ENCODE data around the gene PABPC4L.
"Not testable (repeated sequence)": the region's sequence is repeated elsewhere in the genome, so short reads cannot be mapped to it uniquely, and the experiment has no call there.

The PABPC4L gene

DNA sequence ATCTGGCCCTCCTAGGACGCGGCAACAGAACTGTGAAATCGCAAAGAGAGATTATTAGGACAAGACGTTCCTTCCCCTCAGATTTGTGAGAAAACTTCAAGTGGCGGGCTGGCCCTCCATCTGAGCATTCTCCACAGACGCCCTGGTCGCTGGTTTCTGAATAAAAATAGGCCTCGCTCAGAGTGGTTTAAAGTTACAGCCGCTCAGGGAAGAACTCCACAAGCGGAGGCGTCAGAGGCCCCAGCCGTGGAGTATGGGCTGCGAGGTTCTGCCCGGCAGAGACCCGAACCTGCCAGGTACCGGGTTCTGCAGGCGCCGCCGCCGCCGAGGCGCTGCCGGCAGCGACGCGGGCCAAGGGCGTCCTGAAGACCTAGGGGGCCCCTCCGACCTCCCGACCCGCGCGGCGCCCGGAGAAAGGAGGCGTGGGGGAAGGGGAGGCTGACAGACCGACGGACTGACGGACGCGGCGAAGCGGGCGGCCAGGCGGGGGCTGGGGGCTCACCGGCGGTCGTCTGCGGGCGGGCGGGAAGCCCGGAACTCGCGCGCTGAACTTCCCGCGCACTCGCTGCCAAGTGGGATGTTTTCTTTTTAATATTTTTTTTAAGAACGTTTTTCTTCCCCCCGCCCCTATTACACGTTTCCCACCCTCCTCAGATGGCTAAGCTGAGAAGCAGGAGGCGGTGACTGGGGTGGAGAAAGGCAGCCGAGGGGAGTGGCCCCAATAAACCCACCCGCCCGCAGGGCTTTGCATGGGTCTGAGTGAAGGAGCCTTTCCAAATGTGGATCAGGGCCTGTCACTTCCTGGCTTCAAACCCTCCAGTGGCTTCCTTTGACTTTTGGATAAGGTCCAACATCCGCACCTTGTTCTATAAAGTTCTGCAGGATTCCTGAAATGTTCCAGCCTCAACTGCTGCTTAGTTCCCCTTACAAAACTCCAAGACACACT, at the start of gene PABPC4L:
Gene PABPC4L, minus strand, starts transcription at position 574 of the 946 bp plus-strand sequence. CDS start 770 bp downstream, outside the sequence.
- DNase-seq (ENCODE audit: low spot score) = no peak

DNA sequence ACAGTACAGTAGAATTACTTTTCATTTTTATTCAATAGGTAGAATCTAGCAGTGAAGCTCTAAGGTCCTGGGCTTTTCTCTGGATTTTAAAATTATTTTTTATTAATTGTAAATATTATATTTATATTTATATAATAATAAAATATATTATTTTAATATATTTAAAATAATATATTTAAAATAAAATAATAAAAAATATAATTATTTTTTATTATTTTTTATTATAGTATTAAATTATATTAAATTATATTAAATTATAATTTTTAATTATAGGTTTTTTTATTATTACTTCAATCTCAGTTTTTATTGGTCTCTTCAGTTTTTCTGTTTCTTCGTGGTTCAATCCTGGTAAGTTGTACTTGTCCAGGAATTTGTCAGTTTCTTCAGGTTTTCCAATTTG, 49.7 kb upstream of the PABPC4L start:
- DNase-seq (ENCODE audit: low spot score) = no peak

DNA sequence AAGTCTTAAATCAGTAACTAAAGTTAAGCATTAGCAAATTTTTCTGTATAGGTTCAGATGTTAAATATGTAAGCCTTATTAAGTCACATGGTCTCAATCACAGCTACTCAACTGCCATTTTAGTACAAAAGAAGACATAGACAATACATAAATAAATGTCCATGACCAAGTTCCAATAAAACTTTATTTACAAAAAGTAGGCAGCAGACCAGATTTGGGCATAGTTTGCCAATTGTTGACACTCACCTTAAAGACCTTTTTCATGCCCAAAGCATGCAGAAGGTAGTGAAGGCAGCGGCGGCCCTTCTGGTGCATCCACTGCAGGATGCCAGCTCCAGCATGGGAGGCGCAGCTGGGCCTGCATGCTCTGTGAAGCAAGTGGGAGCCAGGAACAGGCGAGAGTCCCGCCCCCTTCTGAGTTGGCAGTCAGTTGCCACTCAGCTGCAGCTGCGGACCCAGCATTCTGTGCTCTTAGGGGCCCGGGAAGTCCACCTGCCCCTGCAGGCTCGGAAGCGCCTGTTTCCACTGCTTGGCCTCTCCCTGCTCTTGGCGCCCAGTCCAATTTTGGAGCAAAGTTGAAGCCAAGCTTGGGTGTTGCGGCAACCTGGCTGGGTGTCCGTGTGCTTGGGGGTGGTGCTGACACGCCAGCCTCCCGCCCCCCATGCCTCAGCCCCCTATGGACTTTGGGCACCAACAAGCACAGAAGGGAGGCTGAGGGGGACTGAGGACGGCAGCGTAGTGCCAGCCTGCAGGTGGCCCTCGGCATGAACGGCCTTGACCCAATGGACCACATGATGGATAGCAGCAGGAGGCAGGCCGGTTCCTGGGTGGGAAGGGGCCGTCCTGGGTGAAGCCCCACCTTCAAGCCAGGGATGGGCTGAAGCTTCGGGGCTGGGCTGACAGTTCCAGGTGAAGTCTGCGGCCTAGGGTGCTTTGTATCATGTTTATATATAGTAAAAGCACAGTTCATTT, 42.4 kb upstream of the PABPC4L start:
- DNase-seq (ENCODE audit: low spot score) = no peak

DNA sequence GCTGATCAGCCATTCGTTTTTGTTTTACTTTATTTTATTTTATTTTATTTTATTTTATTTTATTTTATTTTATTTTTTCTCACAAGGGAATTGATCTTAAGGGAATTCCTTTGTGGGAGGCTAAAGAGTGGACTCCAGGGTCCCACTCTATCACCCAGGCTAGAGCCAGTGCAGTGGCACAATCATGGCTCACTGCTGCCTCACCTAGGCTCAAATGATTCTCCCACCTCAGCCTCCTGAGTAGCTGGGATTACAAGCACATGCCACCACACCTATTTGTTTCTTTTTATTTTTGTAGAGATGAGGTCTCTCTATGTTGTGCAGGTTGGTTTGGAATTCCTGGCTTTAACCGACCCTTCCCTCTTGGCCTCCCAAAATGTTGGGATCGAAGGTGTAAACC, 17.5 kb upstream of the PABPC4L start:
- DNase-seq (ENCODE audit: low spot score) = no peak

DNA sequence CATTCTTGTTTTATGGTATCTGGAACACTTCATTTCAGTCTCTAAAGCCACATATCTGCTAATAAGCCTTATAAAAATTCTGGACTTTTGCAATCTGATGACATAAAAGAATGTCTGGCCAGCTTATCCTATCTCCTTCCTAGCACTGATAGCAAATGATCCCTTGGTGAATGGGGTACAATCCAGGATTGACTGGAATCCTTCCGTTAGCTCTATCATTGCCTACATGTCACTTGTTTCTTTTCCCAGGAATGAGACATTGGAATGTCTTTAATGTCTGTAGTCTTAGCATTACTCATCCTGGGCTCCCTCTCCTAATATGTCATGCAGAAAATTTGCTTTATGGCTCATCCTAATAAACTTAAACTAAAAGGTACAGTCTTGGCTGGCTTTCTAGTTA, 14.8 kb upstream of the PABPC4L start:
- peak; percentile 11 for DNase-seq (ENCODE audit: low spot score)

DNA sequence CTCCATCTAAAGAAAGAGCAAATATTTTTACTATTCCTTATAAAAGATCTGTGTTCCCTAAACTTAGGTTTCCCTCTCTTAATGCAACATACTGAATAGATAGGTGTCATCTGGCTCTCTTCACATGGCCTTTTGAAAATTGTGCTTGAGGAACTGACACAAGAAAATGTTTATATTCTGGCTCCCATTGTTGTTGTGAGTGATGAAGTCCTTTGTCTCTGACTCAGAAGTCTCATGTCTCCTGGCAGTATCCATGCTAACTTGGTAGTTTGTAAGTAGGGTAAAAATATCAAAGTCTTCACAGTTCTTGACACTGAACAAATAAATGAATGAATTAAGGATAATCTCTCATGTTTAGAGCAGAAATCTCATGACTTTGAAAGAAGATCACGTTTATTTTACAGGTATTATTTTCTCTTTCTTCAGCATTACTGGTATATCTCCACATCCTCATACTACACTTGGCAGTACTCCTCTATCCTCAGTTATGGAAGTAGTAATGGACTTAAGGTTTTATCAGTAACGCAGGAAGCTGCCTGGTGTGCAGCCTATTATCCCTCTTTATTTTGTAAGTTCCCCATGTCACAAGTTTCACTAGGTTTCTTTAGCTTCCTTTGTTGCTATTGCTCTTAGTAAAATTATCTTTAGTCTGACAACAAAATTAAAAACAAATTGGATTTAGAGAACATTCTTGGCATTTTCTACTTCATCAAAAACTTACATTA, 14.2 kb upstream of the PABPC4L start:
- DNase-seq (ENCODE audit: low spot score) = no peak

DNA sequence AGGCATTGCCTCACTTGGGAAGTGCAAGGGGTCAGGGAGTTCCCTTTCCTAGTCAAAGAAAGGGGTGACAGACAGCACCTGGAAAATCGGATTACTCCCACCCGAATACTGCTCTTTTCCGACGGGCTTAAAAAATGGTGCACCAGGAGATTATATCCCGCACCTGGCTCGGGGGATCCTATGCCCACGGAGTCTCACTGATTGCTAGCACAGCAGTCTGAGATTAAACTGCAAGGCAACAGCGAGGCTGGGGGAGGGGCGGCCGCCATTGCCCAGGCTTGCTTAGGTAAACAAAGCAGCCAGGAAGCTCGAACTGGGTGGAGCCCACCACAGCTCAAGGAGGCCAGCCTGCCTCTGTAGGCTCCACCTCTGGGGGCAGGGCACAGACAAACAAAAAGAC, 6.4 kb upstream of the PABPC4L start:
- not testable (repeated sequence) for DNase-seq (ENCODE audit: low spot score)

DNA sequence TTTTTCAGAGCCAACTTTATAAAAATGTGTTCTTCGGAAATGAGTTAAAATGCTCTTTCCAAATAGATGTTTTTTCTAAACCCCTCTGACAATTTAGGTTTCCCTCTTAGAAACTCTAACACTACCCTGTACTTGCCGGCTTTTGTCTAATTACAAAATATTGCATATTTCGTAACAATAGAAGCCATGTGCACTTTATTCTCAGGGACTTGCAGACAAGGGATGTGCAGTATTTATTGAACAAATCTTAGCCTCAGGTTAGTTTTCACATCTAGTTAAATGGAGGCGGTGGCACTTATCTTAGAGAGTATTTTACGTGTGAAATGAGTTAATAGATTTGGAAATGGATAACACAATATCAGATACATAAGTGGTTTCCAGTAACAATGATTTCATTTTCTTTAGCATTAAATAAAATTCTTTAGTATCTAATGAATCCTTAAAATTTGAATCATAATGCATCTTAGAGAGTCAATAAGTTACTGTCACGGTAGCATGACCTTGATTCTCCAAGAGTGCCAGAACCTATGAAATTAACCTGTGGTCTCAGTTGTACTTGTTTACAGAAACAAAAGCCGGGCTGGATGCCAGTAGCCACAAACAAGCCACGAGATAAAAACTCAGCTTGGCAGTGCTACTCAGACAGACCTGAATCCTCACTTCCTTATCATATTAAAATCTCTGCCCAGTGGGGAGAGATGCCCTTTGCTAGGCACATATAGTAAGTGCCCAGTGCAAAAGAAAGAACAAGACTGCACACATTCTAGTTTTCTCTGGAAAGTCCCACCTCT, 772 bp upstream of the PABPC4L start:
- DNase-seq (ENCODE audit: low spot score) = peak; percentile 28

DNA sequence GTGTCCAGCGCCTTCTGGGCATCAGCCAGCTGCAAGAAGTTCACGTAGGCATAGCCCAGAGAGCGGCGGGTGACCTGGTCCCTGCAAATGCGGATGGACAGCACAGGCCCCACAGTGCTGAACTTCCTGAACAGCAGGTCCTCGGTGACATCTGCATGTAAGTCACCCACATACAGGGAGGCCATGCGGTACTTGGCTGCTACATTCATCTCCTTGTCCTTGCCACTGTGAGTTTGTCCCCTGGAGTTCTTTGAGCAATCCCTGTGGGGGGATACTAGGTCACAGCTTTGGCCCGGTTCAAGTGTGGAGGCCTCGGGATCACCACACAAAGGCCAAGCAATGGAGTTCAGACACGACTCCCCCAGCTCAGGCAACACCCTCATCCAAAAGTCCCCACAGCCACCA, 776 bp downstream of the PABPC4L start:
- no peak for DNase-seq (ENCODE audit: low spot score)

DNA sequence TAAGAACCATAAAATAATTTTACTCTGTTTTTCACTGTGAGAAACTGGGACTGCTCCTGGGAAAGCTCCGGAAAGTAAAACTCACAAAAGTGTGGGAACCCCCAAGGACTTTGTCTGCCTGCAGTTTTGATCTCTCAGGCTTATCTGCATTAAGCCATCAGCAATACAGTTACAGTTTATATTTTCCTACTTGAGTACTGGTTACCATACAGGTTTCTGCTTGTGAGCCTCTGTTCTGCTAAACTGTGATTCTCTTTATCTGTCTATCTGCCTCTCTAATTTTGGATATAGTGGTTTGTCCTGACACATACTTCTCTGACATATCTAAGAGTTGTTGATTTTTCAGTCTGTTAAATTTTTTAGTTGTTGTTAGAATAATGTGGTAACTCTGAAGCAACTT, 11.6 kb downstream of the PABPC4L start:
- DNase-seq (ENCODE audit: low spot score) = no peak

DNA sequence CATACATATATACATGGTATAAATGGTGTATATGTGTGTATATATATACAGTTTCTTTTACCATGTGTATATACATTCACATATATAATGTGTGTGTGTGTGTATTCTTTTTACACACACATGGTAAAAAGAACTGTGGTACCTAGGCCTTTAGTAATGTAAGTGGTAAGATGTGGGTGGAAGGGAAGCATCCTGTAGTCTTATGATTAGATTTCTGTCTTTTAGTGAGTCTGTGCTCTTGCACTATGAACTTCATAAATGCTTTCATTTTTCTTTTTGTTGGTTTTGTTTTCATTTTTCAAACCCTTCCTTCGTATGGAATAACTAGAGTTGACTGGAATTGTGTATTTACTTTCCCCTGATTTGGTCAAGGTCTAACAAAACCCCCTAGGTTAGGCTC, 12.1 kb downstream of the PABPC4L start:
- DNase-seq (ENCODE audit: low spot score) = no peak

DNA sequence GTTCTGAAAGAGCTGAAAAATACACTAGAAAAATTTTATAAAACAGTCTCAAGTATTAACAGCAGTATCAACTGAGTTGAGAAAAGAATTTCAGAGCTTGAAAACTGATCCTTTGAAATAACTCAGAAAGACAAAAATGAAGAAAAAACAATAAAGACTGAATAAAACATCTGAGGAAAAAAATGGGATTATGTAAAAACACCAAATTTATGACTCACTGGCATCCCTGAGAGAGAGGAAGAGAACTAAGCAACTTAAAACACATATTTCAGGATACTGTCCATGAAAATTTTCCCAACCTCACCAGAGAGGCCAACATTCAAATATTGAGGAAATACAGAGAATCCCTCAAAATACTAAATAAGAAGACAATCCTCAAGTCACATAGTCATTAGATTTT, 22.9 kb downstream of the PABPC4L start:
- DNase-seq (ENCODE audit: low spot score) = no peak

DNA sequence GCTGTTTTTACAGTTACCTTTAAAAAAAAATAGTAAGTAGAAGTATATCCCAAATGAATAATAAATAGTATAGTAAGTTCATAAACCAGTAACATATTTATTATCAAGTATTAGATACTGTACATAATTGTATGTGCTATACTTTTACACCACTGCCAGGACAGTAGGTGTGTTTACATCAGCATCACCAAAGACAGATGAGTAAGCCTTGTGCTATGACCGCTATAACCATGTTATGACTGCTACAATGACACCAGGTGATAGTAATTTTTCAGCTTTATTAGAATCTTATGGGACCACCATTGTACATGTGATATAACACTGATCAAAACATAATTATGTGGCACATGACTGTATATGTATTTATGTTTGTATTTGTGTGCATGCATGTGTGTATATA, 27.3 kb downstream of the PABPC4L start:
- DNase-seq (ENCODE audit: low spot score) = no peak

DNA sequence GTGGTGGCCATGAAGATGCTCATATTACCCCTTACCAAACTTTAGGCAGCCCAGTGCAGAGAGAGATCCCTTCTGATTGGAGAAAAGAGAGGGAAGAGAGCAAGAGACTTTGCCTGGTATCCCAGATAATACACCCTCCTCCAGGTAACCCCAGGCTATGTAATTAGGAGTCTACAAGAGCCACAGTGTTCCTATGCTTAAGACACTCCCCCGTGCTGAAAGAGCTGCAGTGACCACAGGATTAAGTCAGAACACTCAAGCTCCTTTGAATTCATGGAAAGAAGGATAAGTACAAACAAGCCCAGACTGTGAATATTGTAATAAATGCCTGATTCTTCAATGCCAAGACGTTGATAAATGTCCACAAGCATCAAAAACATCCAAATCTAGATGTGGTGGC, 41.4 kb downstream of the PABPC4L start:
- DNase-seq (ENCODE audit: low spot score) = no peak

DNA sequence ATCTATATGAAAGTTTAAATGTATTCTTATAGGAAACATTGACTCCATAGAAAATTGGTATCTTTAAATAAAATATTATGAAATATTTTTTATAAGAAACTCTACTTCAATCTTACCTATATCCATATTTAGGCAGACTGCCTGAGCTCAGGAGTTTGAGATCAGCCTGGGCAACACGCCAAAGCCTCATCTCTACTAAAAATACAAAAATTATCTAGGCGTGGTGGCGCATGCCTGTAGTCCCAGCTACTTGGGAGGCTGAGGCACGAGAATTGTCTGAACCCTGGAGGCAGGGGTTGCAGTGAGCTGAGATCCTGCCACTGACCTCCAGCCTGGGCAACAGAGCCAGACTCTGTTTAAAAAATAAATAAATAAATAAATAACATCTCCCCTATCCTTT, 47.5 kb downstream of the PABPC4L start:
- DNase-seq (ENCODE audit: low spot score) = no peak

DNA sequence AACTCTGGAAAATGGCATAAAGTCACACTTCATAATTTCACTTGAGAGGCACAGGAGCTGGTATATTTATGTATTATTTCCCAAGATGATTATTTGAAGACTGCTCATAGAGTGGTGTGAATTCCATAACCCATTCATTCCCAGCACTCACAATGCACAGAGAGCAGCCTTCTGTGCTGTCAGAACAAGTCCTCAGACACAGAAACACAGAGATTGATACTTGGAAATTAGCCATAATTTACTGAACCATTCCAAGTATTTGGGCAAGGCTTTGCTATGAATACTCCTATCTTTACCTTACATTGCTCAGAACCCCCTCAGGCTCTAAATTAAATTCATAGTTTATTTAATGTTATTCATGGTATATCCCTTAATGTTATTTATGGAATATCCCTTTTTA, 53.6 kb downstream of the PABPC4L start:
- no peak for DNase-seq (ENCODE audit: low spot score)
